Measurements from ENCODE around the gene ACTN2.

DNA sequence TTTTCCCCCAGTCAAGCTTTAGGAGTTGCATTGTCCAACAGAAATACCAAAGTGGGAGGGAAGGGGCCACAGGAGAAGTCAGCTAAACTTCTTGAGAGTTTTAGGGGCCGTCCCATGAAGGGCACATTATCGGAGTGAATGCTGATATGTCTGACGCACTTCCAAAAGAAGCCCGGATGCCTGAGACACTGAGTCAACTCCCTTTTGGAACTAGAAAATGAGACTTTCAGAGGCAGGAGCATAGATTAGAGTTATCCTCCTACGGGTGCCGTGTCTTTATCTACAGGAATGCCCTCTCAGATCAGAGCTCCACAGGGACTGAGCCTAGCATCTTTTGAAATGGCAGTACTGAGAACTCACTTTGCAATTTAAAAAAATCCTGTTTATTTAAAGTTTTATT is 13.1 kb downstream of the ACTN2 start:
- TF ChIP-seq, protein P1, sequence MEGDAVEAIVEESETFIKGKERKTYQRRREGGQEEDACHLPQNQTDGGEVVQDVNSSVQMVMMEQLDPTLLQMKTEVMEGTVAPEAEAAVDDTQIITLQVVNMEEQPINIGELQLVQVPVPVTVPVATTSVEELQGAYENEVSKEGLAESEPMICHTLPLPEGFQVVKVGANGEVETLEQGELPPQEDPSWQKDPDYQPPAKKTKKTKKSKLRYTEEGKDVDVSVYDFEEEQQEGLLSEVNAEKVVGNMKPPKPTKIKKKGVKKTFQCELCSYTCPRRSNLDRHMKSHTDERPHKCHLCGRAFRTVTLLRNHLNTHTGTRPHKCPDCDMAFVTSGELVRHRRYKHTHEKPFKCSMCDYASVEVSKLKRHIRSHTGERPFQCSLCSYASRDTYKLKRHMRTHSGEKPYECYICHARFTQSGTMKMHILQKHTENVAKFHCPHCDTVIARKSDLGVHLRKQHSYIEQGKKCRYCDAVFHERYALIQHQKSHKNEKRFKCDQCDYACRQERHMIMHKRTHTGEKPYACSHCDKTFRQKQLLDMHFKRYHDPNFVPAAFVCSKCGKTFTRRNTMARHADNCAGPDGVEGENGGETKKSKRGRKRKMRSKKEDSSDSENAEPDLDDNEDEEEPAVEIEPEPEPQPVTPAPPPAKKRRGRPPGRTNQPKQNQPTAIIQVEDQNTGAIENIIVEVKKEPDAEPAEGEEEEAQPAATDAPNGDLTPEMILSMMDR (IDR thresholded peaks at IDR 0.05; ENCODE audit: borderline replicate concordance, extremely low read depth, low read length, poor library complexity, severe bottlenecking) = no peak
- TF ChIP-seq EZH2 (IDR thresholded peaks at IDR 0.05; ENCODE audit: borderline replicate concordance, low read depth, low read length, severe bottlenecking) = no peak

Data from DND-41 (cell line).